AG09309 (cell line): ENCODE results near the gene CLASP1.

Experiments used
- DNase-seq: peaks from one replicate; pipeline ENCODE4 v3.0.0-alpha.2; 2010; ENCODE audit warnings: low read depth
- H3K4me3 ChIP-seq: 2 replicates; pipeline ENCODE4 v1.5.1; 2011; ENCODE audit warnings: mild to moderate bottlenecking, low read depth, low read length, moderate library complexity; ENCODE audit not compliant: control insufficient read depth
- CTCF ChIP-seq: IDR thresholded peaks from 2 replicates; pipeline ENCODE4 v1.5.1; 2011; ENCODE audit warnings: mild to moderate bottlenecking, low read depth, low read length, inconsistent platforms; ENCODE audit not compliant: insufficient read depth, control insufficient read depth; ENCODE audit errors: missing control alignments

Gene CLASP1

GRCh38 chr2:121529439-121530211, 119.6 kb downstream of the CLASP1 start:
- no peak for DNase-seq
- H3K4me3 ChIP-seq, result peak overlapping the region; percentile 80
- TF ChIP-seq CTCF, result no peak

- no peak for DNase-seq
- no peak overlapping the region for H3K4me3 ChIP-seq
These were observed 122.1 kb downstream of the CLASP1 start for GRCh38 chr2:121527009-121527682.

GRCh38 chr2:121524685-121525425, 124.4 kb downstream of the CLASP1 start:
- no peak overlapping the region for H3K4me3 ChIP-seq
- no peak for DNase-seq
- TF ChIP-seq CTCF, result no peak

More at GRCh38 chr2:121527009-121527682, 122.1 kb downstream of the CLASP1 start:
- TF ChIP-seq CTCF, result no peak

GRCh38 chr2:121521359-121521758, 127.9 kb downstream of the CLASP1 start:
- H3K4me3 ChIP-seq, result no peak overlapping the region
- no peak for DNase-seq
- no peak for TF ChIP-seq CTCF

GRCh38 chr2:121520641-121520994, 128.6 kb downstream of the CLASP1 start:
- TF ChIP-seq CTCF, result no peak
- no peak for DNase-seq
- H3K4me3 ChIP-seq, result no peak overlapping the region

GRCh38 chr2:121519732-121520640, 129.3 kb downstream of the CLASP1 start:
- TF ChIP-seq CTCF, result no peak
- no peak for DNase-seq
- H3K4me3 ChIP-seq, result no peak overlapping the region
